ENCODE measurements around the gene TBC1D1.

TBC1D1 gene, protein sequence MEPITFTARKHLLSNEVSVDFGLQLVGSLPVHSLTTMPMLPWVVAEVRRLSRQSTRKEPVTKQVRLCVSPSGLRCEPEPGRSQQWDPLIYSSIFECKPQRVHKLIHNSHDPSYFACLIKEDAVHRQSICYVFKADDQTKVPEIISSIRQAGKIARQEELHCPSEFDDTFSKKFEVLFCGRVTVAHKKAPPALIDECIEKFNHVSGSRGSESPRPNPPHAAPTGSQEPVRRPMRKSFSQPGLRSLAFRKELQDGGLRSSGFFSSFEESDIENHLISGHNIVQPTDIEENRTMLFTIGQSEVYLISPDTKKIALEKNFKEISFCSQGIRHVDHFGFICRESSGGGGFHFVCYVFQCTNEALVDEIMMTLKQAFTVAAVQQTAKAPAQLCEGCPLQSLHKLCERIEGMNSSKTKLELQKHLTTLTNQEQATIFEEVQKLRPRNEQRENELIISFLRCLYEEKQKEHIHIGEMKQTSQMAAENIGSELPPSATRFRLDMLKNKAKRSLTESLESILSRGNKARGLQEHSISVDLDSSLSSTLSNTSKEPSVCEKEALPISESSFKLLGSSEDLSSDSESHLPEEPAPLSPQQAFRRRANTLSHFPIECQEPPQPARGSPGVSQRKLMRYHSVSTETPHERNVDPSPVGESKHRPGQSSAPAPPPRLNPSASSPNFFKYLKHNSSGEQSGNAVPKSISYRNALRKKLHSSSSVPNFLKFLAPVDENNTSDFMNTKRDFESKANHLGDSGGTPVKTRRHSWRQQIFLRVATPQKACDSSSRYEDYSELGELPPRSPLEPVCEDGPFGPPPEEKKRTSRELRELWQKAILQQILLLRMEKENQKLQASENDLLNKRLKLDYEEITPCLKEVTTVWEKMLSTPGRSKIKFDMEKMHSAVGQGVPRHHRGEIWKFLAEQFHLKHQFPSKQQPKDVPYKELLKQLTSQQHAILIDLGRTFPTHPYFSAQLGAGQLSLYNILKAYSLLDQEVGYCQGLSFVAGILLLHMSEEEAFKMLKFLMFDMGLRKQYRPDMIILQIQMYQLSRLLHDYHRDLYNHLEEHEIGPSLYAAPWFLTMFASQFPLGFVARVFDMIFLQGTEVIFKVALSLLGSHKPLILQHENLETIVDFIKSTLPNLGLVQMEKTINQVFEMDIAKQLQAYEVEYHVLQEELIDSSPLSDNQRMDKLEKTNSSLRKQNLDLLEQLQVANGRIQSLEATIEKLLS (N-terminal part only)

DNA sequence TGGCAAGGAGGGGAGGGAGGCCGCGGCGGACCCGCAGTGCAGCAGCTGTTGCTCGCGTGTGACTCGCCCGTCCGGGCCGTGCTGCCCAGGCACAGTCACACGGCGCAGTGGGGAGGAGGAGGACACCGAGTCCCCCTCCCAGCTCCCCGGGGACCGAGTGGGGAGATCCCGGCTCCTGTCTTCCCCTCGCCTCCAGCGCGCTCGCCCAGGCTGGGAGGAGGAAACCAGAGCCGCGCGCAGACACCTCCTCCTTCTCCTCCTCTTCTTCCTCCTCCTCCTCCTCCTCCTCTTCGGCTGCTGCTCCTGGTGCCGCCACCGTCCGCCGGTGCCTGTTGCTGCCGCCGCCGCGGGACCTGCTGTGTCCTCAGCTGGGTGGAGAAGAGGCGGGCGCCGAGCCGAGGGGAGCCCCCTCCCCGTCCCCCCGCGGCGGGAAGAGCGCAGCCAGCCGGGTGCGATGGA is at the start of gene TBC1D1:
Gene TBC1D1, plus strand, starts transcription at position 284 of the 459 bp plus-strand sequence. CDS start 11,012 bp downstream, outside the sequence.
- DNase-seq = peak; percentile 57

DNA sequence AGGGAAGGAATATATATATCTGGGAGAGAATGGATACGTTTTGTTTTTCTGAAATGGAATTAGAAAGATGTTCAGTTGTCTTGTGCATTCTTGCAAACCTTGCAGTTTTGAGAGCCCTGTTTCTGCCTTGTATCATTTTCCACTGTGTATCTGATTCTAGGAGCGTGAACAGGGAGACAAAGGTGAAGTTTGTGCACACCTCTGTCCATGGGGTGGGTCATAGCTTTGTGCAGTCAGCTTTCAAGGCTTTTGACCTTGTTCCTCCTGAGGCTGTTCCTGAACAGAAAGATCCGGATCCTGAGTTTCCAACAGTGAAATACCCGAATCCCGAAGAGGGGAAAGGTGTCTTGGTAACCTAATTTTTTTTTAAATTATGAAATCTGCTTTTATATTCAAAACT is 46.7 kb upstream of the TBC1D1 start:
- DNase-seq = no peak

DNA sequence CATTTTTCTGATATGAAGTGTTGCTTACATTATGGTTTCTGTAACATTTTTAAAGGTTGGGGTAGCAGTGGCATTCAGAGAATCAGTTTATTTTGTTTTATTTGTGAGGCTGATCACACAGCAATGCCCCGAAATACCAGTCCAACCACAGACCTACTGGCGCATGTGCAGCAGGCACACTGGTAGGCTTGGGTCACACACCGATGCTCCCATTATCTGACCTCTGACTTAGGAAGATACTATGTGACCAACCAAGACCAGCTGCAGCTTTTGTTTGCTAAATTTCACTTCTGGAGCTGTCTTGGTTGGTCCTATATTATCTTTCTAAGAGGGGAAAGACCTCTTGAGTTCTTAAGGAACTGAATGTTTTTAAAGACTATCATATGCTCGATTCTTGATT is 45.7 kb upstream of the TBC1D1 start:
- no peak for DNase-seq

- no peak for DNase-seq
These were observed 43.5 kb upstream of the TBC1D1 start for GRCh38 chr4:37847311-37847884.

GRCh38 chr4:37852376-37852775 is 38.5 kb upstream of the TBC1D1 start:
- DNase-seq = no peak

- no peak for DNase-seq
These were observed 32.8 kb upstream of the TBC1D1 start for GRCh38 chr4:37858112-37858511.

DNA sequence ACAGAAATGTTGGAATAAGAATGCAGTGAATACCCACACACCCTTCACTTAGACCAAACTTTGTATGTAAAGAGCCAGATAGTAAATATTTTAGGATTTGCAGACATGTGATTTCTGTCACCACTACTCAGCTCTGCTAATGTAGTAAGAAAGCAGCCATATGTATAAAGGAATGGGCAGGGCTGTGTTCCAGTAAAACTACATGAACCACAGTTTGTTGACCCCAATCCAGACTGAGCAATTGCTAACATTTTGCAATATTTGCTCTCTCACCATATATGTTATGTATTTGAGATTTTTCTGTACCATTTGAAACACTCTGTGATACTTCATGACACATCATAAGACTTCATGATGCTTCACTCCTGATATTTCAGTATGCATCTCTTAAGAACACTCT is 32.0 kb upstream of the TBC1D1 start:
- DNase-seq = no peak

DNA sequence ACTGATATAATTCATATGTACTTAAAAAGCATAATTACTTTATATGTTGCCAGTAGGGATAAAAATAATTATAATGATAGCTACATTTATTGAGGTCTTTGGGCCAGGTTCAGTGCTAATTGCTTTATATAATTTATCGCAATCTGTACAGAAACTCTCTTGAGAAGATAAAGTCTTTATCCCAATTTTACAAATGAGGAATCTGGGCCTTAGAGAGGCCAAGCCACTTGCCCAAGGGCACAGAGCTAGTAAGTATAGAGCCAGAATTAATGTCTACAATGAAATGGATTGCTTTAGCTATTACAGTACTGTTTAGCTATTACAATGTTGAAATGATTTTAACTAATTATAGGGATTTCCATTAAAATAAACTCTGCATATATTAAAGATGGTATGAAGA is 30.6 kb upstream of the TBC1D1 start:
- no peak for DNase-seq

DNA sequence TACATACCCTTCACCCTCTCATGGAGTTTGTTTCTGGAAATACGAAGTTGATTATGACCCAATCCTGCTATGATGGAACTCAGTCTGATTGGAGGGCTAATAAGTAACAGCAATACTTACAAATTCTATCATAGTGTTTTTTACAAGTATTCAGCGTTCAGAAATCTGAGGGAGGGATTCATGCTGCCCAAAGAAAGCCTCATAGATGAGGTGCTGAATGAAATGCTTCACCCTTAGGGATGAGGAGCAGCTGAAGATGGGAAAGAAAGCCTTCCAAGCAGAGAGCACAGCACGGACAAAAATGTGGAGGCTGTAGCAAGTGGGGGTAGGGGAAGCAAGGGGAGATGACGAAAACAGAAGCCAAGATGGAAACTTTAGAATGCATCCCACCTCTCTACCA is 27.9 kb upstream of the TBC1D1 start:
- no peak for DNase-seq

DNA sequence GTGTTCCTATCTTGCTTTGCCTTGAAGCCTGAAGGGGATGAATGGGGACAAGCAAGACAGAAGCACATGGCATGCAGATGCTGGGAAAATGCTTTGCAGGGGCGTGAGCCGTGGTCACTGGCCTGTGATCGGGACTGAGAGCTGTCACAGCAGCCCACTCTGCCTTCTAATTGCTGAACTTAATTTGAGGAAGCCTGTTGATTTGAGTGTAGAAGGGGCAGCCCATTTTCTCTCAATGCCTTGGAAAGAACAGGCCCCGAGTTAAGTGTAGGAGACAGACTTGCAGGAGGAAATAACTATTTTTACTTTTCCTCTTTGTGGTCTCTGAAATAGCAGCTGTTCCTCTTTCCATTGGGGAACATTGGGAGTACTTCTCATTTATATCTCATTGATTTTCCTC is 26.1 kb upstream of the TBC1D1 start:
- DNase-seq = no peak

- no peak for DNase-seq
These were observed 25.4 kb upstream of the TBC1D1 start for GRCh38 chr4:37865450-37865849.

DNA sequence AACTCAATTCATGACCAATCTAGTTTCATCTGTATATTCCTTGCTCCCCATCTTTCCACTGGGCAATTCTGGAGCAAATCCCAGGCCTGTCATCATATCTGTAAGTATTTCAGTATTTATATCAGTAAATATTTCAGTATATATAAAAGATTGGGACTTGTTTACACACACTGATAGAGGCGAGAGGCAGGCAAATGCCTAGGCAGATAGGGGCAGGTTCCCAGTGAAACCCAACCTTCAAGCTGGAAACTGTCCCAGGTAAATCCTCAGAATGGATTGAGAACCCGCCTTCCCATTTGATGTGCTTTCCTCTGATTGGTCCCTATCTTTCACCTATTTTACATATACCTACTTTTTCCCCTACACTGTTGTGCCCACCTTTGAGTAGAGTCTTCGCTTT is 23.8 kb upstream of the TBC1D1 start:
- no peak for DNase-seq

DNA sequence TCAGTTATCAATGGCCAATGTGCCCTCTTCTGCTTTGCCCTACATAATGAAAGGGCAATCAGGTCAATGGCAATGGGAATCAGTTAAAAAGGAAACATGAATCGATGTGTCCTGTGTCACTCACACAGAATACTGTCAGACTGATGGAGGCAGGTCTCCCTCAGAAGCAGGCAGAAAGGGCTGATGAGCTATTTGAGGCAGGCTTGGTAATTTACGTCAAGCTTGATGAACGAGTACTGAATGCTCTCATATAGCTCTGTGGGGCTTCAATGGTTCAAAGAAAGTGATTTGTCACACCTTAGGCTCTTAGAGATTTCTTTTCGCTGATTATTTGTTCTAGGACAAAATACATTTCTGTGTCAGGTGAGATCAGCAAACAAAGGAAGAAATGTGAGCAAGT is 22.6 kb upstream of the TBC1D1 start:
- no peak for DNase-seq

DNA sequence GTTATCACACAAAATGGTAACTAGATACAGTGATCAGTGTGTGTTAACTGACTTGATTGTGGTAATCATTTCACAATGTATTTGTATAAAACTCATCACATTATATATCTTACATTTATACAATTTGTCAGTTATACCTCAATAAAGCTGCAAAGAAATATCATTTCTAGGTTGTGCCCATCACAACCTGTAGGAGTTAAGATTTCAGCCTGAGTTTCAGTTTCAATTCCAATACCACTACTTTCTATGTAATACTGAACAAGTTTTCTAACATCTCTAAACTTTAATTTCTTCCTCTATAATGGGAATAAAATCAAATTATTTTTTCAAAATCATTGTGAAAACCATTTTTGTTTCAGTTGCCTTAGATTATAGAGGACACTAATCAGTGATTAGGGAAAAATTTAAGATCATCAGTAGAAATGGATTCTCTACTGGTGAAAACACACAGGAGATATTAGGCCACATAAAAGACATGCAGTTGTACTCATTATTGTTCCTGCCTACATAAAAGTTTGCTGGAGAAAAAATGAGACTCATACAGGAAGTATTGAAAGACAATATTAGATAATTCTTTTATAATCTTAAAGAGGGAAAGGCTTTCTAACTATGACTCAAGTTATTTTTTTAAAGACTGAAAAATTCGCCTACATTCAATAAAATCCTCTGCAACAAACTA is 18.4 kb upstream of the TBC1D1 start:
- DNase-seq = no peak

DNA sequence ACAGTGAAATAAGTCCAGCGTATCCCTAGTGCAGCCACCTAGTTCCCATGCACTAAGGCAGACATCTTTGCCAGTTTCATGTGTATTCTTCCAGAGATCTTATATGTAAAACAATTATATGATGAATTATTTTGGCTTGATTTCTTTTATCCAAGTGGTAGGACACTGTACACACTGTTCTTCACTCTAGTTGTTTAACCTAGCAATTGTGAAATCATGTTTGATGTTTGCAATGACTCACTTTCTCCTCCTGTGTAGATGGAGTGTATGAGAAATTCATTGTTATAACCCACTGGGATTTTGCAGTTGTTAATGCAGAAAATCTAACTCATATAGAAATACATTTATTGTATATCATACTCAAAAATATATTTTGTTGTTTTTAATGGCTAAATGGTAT is 17.5 kb upstream of the TBC1D1 start:
- no peak for DNase-seq

GRCh38 chr4:37876156-37876555 is 14.7 kb upstream of the TBC1D1 start:
- no peak for DNase-seq

GRCh38 chr4:37879365-37879764 is 11.5 kb upstream of the TBC1D1 start:
- DNase-seq = no peak

DNA sequence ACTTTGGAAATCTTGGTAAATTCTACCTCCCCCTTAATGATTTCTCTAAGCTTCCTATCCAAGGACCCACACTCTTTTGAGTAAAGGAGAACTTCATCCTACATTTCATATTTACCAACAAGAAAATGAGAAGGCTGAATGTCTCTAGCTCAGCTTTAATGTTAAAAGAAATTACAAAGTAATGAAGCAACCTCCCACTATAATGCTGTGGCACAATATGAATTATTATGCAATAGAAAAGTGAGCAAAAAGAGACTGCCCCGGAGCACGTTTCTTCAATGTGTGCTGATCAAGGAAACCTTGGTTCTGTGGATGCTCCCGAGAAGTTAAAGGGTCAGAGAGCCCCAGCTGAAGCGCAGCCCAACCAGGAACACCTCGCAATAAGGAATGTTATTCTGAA is 9.1 kb upstream of the TBC1D1 start:
- DNase-seq = no peak

- no peak for DNase-seq
These were observed 8.1 kb upstream of the TBC1D1 start for GRCh38 chr4:37882665-37883296.

GRCh38 chr4:37884855-37885487 is 5.9 kb upstream of the TBC1D1 start:
- DNase-seq = no peak

- no peak for DNase-seq
These were observed 5.4 kb upstream of the TBC1D1 start for GRCh38 chr4:37885496-37885895.
